Upper lobe of left lung (tissue), 6 donors: ENCODE results near the gene FIBCD1. TPM values are rescaled to one million over a fixed set of nuclear protein-coding genes. Genes with fewer than 3 reads are reported as not detected.

Source experiments
- ATAC-seq, 2 donors: fragments of 200-7000 bp; cut with Tn5 transposase; one replicate each; pipeline ENCODE4 v1.9.1; 2022; ENCODE audit warnings: mild to moderate bottlenecking in 2 of 2, moderate library complexity in 2 of 2; ENCODE audit not compliant: low FRiP score in 2 of 2
- DNase-seq, 2 donors: peaks; one replicate each; pipeline ENCODE4 v3.0.0-alpha.2; 2019 to 2020
- H3K27ac ChIP-seq, 4 donors: fragments of 200-600 bp; sonication (generic); one replicate each; pipeline ENCODE4 v1.5.1; 2016 to 2019
- H3K27me3 ChIP-seq, 4 donors: fragments of 200-600 bp; sonication (generic); one replicate each; pipeline ENCODE4 v1.5.1; 2017 to 2019
- H3K36me3 ChIP-seq, 4 donors: fragments of 200-600 bp; sonication (generic); one replicate each; pipeline ENCODE4 v1.5.1; 2016 to 2019
- H3K4me1 ChIP-seq, 4 donors: fragments of 200-600 bp; sonication (generic); one replicate each; pipeline ENCODE4 v1.5.1; 2018 to 2019
- H3K4me3 ChIP-seq, 4 donors: fragments of 200-600 bp; sonication (generic); one replicate each; pipeline ENCODE4 v1.5.1; 2017 to 2019; ENCODE audit warnings: mild to moderate bottlenecking in 2 of 4, moderate library complexity in 1 of 4
- H3K9me3 ChIP-seq, 4 donors: fragments of 200-600 bp; sonication (generic); one replicate each; pipeline ENCODE4 v1.5.1; 2018 to 2019
- CTCF ChIP-seq, 6 experiments: fragments of 450-650 bp in 4 of 6; fragments of 200-600 bp in 2 of 6; sonication (generic) in 2 of 6; IDR thresholded peaks; one replicate each; pipeline ENCODE4 v1.5.1; 2016 to 2019; ENCODE audit warnings: antibody characterized with exemption in 6 of 6
- EP300 ChIP-seq, 4 donors: sonication (generic); formaldehyde crosslinking; IDR thresholded peaks; one replicate each; pipeline ENCODE4 v1.5.1; 2017; ENCODE audit warnings: antibody characterized with exemption in 4 of 4, control low read depth in 2 of 4
- POLR2A ChIP-seq, 4 donors: fragments of 450-650 bp; IDR thresholded peaks; one replicate each; pipeline ENCODE4 v1.5.1; 2016 to 2017; ENCODE audit warnings: antibody characterized with exemption in 4 of 4, mild to moderate bottlenecking in 2 of 4
- POLR2AphosphoS5 ChIP-seq, 2 donors: sonication (generic); formaldehyde crosslinking; IDR thresholded peaks; one replicate each; pipeline ENCODE4 v1.5.1; 2017; ENCODE audit warnings: antibody characterized with exemption in 2 of 2
- WGBS, 2 donors: methylation state at CpG; one replicate each; pipeline ENCODE4 v1.1.5; 2017 to 2018; 5-methylcytosine and 5-hydroxymethylcytosine counted together
- total RNA-seq, 6 donors: library from RNA; depleted of rRNA in 4 of 6; stranded (reverse); fragments of >200 nt in 4 of 6; gene quantifications; one replicate each; pipeline versions ENCODE4 v1.1.0 to v1.2.1, GENCODE V29; 2016 to 2021
- donor health status: DM: no; HTN: no; CAD: no; lungs with moderate emphysema.
- donor health status: DM: no; HTN: yes; CAD: no; lungs with severe emphysema.

Gene FIBCD1
- total RNA-seq, 6 donors from 2014 or later: 0.30 to 15.8 (median 4.1) TPM

GRCh38 chr9:130983359-130983670 is 44.3 kb upstream of the FIBCD1 start:
- DNase-seq (no peak), ATAC-seq (no peak)
- H3K27ac ChIP-seq: no peak overlapping the region
- no peaks in the 10 kb centered on the region for H3K4me1 ChIP-seq
- no peak overlapping the region for H3K4me3 ChIP-seq
- no peaks in the 10 kb centered on the region for H3K9me3 ChIP-seq
- no peaks in the 10 kb centered on the region for H3K36me3 ChIP-seq
- WGBS, 2 donors: 90% methylated on average over 5 to 6 of the region's 6 CpGs
- H3K27me3 ChIP-seq: no peaks in the 10 kb centered on the region
- TF ChIP-seq POLR2A (IDR thresholded peaks at IDR 0.05) (no peak), EP300 (IDR thresholded peaks at IDR 0.05) (no peak), CTCF (IDR thresholded peaks at IDR 0.05) (no peak), POLR2AphosphoS5 (IDR thresholded peaks at IDR 0.05) (no peak)

GRCh38 chr9:130982636-130983358 is 43.8 kb upstream of the FIBCD1 start:
- H3K36me3 ChIP-seq: no peaks in the 10 kb centered on the region
- DNase-seq: no peak
- TF ChIP-seq CTCF (IDR thresholded peaks at IDR 0.05): no peak
- TF ChIP-seq POLR2A (IDR thresholded peaks at IDR 0.05): no peak
- TF ChIP-seq POLR2AphosphoS5 (IDR thresholded peaks at IDR 0.05): no peak
- TF ChIP-seq EP300 (IDR thresholded peaks at IDR 0.05): no peak
- no peaks in the 10 kb centered on the region for H3K27me3 ChIP-seq
- no peak overlapping the region for H3K27ac ChIP-seq
- 53 to 69% methylated on average over 15 to 25 of the region's 25 CpGs for WGBS, 2 donors
- ATAC-seq: no peak
- H3K4me1 ChIP-seq: no peaks in the 10 kb centered on the region
- H3K4me3 ChIP-seq: no peak overlapping the region
- no peaks in the 10 kb centered on the region for H3K9me3 ChIP-seq

DNA sequence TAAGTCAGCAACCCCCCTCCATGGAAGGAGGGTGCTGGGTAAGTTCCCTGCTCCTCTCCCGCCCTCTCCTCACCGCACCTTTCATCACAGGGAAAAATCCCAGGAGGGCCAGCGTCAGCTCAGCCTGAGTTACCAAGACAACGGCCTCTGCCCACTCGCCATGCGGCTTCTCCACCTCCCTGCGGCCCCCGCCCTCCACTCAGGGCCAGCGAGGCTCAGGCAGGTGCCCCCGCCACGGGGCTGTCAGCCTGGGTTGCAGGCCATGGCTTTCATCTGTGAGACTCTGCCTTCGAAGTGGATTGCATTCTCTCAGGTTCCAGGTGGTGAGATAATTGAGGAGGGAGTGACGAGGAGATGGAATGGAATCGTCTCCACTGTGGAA is 42.7 kb upstream of the FIBCD1 start:
- DNase-seq (peak in 1 of 2 donors; percentile 73), ATAC-seq (no peak)
- no peak overlapping the region for H3K27ac ChIP-seq
- H3K27me3 ChIP-seq: no peaks in the 10 kb centered on the region
- H3K36me3 ChIP-seq: no peaks in the 10 kb centered on the region
- no peaks in the 10 kb centered on the region for H3K9me3 ChIP-seq
- WGBS, 2 donors: 45 to 60% methylated on average over 10 to 14 of the region's 14 CpGs
- no peak overlapping the region for H3K4me3 ChIP-seq
- no peaks in the 10 kb centered on the region for H3K4me1 ChIP-seq
- TF ChIP-seq EP300 (IDR thresholded peaks at IDR 0.05): no peak
- no peak for TF ChIP-seq POLR2A (IDR thresholded peaks at IDR 0.05)
- TF ChIP-seq CTCF (IDR thresholded peaks at IDR 0.05): no peak
- TF ChIP-seq POLR2AphosphoS5 (IDR thresholded peaks at IDR 0.05): no peak

GRCh38 chr9:130981002-130981755 is 42.1 kb upstream of the FIBCD1 start:
- Histone ChIP-seq H3K4me3 (no peak overlapping the region), H3K27me3 (no peaks in the 10 kb centered on the region), H3K27ac (no peak overlapping the region), H3K9me3 (no peaks in the 10 kb centered on the region), H3K4me1 (no peaks in the 10 kb centered on the region), H3K36me3 (no peaks in the 10 kb centered on the region)
- DNase-seq (no peak), ATAC-seq (no peak)
- no peak for TF ChIP-seq POLR2AphosphoS5 (IDR thresholded peaks at IDR 0.05)
- TF ChIP-seq CTCF (IDR thresholded peaks at IDR 0.05): no peak
- TF ChIP-seq POLR2A (IDR thresholded peaks at IDR 0.05): no peak
- TF ChIP-seq EP300 (IDR thresholded peaks at IDR 0.05): no peak
- 40 to 60% methylated on average over 7 to 10 of the region's 10 CpGs for WGBS, 2 donors
